SK-N-SH treated with all-trans-retinoic acid at 6 μM for 48 hours (cell line): Measurements from ENCODE around the gene CD6.

Experiments
- CSRNP3 ChIP-seq: fragments of 250-450 bp; sonication (Bioruptor Pico); IDR thresholded peaks from 2 replicates; pipeline ENCODE4 v1.5.1; 2021; ENCODE audit warnings: mild to moderate bottlenecking, moderate library complexity
- PATZ1 ChIP-seq: fragments of 250-450 bp; sonication (Bioruptor Pico); IDR thresholded peaks from 2 replicates; pipeline ENCODE4 v1.8.0; 2020; ENCODE audit warnings: mild to moderate bottlenecking, moderate library complexity, borderline replicate concordance
- ZFP3 ChIP-seq: fragments of 250-450 bp; sonication (Bioruptor Pico); IDR thresholded peaks from 2 replicates; pipeline ENCODE4 v1.5.0; 2020; ENCODE audit warnings: mild to moderate bottlenecking, moderate library complexity

GRCh38 chr11:60933416-60934123, 37.9 kb upstream of the CD6 start:
- TF ChIP-seq PATZ1 (CRISPR knock-in tag) (no peak), ZFP3 (CRISPR knock-in tag) (no peak), CSRNP3 (CRISPR knock-in tag) (no peak)
